ENCODE data around the gene CREB5.

Gene CREB5

DNA sequence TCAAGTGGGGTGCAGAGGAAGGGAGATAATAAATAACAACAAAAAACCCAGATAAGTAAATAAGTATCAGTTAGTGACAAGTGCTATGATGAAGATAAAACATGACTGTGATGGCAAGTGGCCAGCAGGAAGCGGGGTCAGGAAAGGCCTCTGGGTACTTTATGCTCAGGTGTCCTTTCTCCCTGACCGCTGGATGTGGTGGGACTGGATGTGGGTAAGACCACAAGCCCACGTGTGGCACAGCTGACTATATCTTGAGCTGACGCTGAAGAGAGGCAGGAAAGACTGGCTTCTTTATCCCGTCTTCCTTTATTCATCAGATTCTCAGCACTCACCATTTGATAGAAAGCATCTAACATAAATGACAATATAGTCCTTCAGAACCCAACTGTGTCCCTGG is 87.8 kb downstream of the CREB5 start:
- H3K9ac ChIP-seq (ENCODE audit: low read depth, low read length, poor library complexity, severe bottlenecking) = no peak overlapping the region
- TF ChIP-seq EZH2phosphoT487 (IDR thresholded peaks at IDR 0.05; ENCODE audit: borderline replicate concordance) = no peak
- TF ChIP-seq, protein P1, sequence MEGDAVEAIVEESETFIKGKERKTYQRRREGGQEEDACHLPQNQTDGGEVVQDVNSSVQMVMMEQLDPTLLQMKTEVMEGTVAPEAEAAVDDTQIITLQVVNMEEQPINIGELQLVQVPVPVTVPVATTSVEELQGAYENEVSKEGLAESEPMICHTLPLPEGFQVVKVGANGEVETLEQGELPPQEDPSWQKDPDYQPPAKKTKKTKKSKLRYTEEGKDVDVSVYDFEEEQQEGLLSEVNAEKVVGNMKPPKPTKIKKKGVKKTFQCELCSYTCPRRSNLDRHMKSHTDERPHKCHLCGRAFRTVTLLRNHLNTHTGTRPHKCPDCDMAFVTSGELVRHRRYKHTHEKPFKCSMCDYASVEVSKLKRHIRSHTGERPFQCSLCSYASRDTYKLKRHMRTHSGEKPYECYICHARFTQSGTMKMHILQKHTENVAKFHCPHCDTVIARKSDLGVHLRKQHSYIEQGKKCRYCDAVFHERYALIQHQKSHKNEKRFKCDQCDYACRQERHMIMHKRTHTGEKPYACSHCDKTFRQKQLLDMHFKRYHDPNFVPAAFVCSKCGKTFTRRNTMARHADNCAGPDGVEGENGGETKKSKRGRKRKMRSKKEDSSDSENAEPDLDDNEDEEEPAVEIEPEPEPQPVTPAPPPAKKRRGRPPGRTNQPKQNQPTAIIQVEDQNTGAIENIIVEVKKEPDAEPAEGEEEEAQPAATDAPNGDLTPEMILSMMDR (conservative IDR thresholded peaks at IDR 0.05; ENCODE audit: low read length) = no peak
- H3K4me3 ChIP-seq (ENCODE audit: low read length, poor library complexity, severe bottlenecking) = peak overlapping the region; percentile 5
- no peaks in the 10 kb centered on the region for H3F3A ChIP-seq (ENCODE audit: low read depth)
- no peak overlapping the region for H2AFZ ChIP-seq (ENCODE audit: low read length)
- no peaks in the 10 kb centered on the region for H3K9me3 ChIP-seq (ENCODE audit: insufficient read depth, low read depth, low read length)
- H3K4me2 ChIP-seq (ENCODE audit: low read depth, low read length, poor library complexity, severe bottlenecking) = peak overlapping the region; percentile 44
- peaks cover 13% of the 10 kb centered on the region for H3K4me1 ChIP-seq (ENCODE audit: insufficient read depth, low read length, poor library complexity, severe bottlenecking)
- H3K79me2 ChIP-seq (ENCODE audit: insufficient read depth, low read length) = no peaks in the 10 kb centered on the region
- no peaks in the 10 kb centered on the region for H4K20me1 ChIP-seq (ENCODE audit: insufficient read depth, low read length, poor library complexity, severe bottlenecking)
- no peaks in the 10 kb centered on the region for H3K27me3 ChIP-seq (ENCODE audit: insufficient read depth, low read length, poor library complexity, severe bottlenecking)
- H3K9me2 ChIP-seq (replicated peaks; ENCODE audit: low read depth, low read length) = no peaks in the 10 kb centered on the region
- H3K36me3 ChIP-seq (ENCODE audit: insufficient read depth, low read length) = no peaks in the 10 kb centered on the region

DNA sequence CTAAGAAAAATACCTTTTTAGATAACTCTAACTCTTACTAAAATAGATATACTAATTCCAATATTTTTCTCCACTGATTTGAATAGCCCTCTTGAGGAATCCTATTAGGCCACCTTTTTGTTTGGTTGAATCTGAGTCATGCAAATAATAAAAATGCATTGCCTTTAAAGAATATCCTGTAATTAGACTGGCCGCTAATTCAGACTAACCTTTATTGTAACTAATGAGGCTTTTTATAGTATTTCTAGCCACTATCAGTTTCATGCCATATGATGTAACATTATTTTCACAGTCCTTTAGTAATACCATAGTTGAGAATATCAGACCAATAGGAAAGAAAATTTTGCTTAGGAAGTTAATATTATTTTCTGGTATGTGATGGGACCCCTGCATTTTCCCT is 90.1 kb downstream of the CREB5 start:
- no peaks in the 10 kb centered on the region for H4K20me1 ChIP-seq (ENCODE audit: insufficient read depth, low read length, poor library complexity, severe bottlenecking)
- no peak overlapping the region for H3K4me2 ChIP-seq (ENCODE audit: low read depth, low read length, poor library complexity, severe bottlenecking)
- H3K79me2 ChIP-seq (ENCODE audit: insufficient read depth, low read length) = no peaks in the 10 kb centered on the region
- H3K9ac ChIP-seq (ENCODE audit: low read depth, low read length, poor library complexity, severe bottlenecking) = no peak overlapping the region
- no peaks in the 10 kb centered on the region for H3K9me3 ChIP-seq (ENCODE audit: insufficient read depth, low read depth, low read length)
- peaks cover 13% of the 10 kb centered on the region for H3K4me1 ChIP-seq (ENCODE audit: insufficient read depth, low read length, poor library complexity, severe bottlenecking)
- no peaks in the 10 kb centered on the region for H3K27me3 ChIP-seq (ENCODE audit: insufficient read depth, low read length, poor library complexity, severe bottlenecking)
- no peaks in the 10 kb centered on the region for H3K9me2 ChIP-seq (replicated peaks; ENCODE audit: low read depth, low read length)
- TF ChIP-seq, protein P1 (conservative IDR thresholded peaks at IDR 0.05; ENCODE audit: low read length) = no peak
- no peak for TF ChIP-seq EZH2phosphoT487 (IDR thresholded peaks at IDR 0.05; ENCODE audit: borderline replicate concordance)
- no peak overlapping the region for H2AFZ ChIP-seq (ENCODE audit: low read length)
- no peak overlapping the region for H3K4me3 ChIP-seq (ENCODE audit: low read length, poor library complexity, severe bottlenecking)
- no peaks in the 10 kb centered on the region for H3K36me3 ChIP-seq (ENCODE audit: insufficient read depth, low read length)
- no peaks in the 10 kb centered on the region for H3F3A ChIP-seq (ENCODE audit: low read depth)

DNA sequence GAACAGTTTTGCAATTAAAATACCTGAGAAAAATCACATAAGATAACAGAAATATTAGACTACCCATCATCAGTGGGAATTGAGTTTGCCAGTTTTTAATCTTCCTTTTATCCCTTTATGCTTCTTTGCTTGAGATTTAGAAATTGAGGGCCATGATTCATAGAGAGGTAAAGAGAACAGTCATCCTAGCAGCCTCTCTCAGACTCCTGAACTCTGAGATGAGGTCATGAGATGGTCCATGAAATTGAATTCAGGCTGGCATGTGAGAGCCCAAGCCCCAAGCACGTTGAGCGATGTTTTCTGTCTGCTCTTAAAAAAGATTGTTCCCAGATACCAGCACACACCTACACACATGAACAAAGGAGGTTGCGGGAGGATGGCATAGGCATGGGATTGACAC is 91.1 kb downstream of the CREB5 start:
- Histone ChIP-seq H3K4me1 (ENCODE audit: insufficient read depth, low read length, poor library complexity, severe bottlenecking) (peaks cover 13% of the 10 kb centered on the region), H3K36me3 (ENCODE audit: insufficient read depth, low read length) (no peaks in the 10 kb centered on the region), H3F3A (ENCODE audit: low read depth) (no peaks in the 10 kb centered on the region)

More for the DNA sequence above, 91.1 kb downstream of the CREB5 start:
- Histone ChIP-seq H2AFZ (ENCODE audit: low read length) (no peak overlapping the region), H3K9ac (ENCODE audit: low read depth, low read length, poor library complexity, severe bottlenecking) (no peak overlapping the region), H3K4me3 (ENCODE audit: low read length, poor library complexity, severe bottlenecking) (no peak overlapping the region), H3K4me2 (ENCODE audit: low read depth, low read length, poor library complexity, severe bottlenecking) (no peak overlapping the region), H3K27me3 (ENCODE audit: insufficient read depth, low read length, poor library complexity, severe bottlenecking) (no peaks in the 10 kb centered on the region), H3K79me2 (ENCODE audit: insufficient read depth, low read length) (no peaks in the 10 kb centered on the region), H3K9me2 (replicated peaks; ENCODE audit: low read depth, low read length) (no peaks in the 10 kb centered on the region), H4K20me1 (ENCODE audit: insufficient read depth, low read length, poor library complexity, severe bottlenecking) (no peaks in the 10 kb centered on the region), H3K9me3 (ENCODE audit: insufficient read depth, low read depth, low read length) (no peaks in the 10 kb centered on the region)
- TF ChIP-seq, protein P1 (conservative IDR thresholded peaks at IDR 0.05; ENCODE audit: low read length) = no peak
- TF ChIP-seq EZH2phosphoT487 (IDR thresholded peaks at IDR 0.05; ENCODE audit: borderline replicate concordance) = no peak

Data from Loucy (cell line).